AG04450 (cell line): ENCODE measurements around the gene C5orf34. TPM values are rescaled to one million over a fixed set of nuclear protein-coding genes. Genes with fewer than 3 reads are reported as not detected.

Experiments
- CTCF ChIA-PET: fragments of 300-600, 350-600 bp; formaldehyde crosslinking; extraction: SDS; loops from one replicate; lab custom pipeline; 2022; ENCODE audit warnings: antibody characterized with exemption, inconsistent platforms; lab: Charles Lee
- POLR2A ChIA-PET: fragments of 350-600 bp; formaldehyde crosslinking; extraction: SDS; loops from one replicate; lab custom pipeline; 2021; ENCODE audit warnings: antibody characterized with exemption, inconsistent platforms; lab: Yijun Ruan, JAX
- DNase-seq: peaks from one replicate; pipeline ENCODE4 v3.0.0-alpha.2; 2011; ENCODE audit warnings: low read depth, low spot score
- H3K27ac ChIP-seq: one replicate; pipeline ENCODE4 v1.5.1; 2012; ENCODE audit warnings: low read depth, low read length, control low read depth
- H3K27me3 ChIP-seq: one replicate; pipeline ENCODE4 v1.6.0; 2012; ENCODE audit warnings: low read length; ENCODE audit not compliant: control insufficient read depth, insufficient read depth
- H3K4me3 ChIP-seq: 2 replicates; pipeline ENCODE4 v1.5.1; 2011; ENCODE audit warnings: mild to moderate bottlenecking, low read depth, low read length, control low read depth
- H3K9me3 ChIP-seq: 2 replicates; pipeline ENCODE4 v1.5.1; 2012; ENCODE audit warnings: low read length; ENCODE audit not compliant: control insufficient read depth, insufficient read depth
- CTCF ChIP-seq: IDR thresholded peaks from 2 replicates; pipeline ENCODE4 v1.5.1; 2011; ENCODE audit warnings: low read depth, low read length, control low read depth, inconsistent platforms
- polyA minus RNA-seq: library from RNA; depleted of rRNA, polyadenylated mRNA; stranded (reverse); fragments of >200 nt; gene quantifications from 2 replicates; pipeline ENCODE4 v1.2.3, GENCODE V29; 2011; rRNA and poly(A)+ RNA removed
- polyA plus RNA-seq: library from polyadenylated mRNA; depleted of rRNA; stranded (reverse); fragments of >200 nt; gene quantifications from 2 replicates; pipeline ENCODE4 v1.2.3, GENCODE V29; 2011; rRNA removed

The C5orf34 gene
- polyA plus RNA-seq (1.9 and 3.5 TPM in 2 replicates), polyA minus RNA-seq (1.0 and 2.5 TPM in 2 replicates)

DNA sequence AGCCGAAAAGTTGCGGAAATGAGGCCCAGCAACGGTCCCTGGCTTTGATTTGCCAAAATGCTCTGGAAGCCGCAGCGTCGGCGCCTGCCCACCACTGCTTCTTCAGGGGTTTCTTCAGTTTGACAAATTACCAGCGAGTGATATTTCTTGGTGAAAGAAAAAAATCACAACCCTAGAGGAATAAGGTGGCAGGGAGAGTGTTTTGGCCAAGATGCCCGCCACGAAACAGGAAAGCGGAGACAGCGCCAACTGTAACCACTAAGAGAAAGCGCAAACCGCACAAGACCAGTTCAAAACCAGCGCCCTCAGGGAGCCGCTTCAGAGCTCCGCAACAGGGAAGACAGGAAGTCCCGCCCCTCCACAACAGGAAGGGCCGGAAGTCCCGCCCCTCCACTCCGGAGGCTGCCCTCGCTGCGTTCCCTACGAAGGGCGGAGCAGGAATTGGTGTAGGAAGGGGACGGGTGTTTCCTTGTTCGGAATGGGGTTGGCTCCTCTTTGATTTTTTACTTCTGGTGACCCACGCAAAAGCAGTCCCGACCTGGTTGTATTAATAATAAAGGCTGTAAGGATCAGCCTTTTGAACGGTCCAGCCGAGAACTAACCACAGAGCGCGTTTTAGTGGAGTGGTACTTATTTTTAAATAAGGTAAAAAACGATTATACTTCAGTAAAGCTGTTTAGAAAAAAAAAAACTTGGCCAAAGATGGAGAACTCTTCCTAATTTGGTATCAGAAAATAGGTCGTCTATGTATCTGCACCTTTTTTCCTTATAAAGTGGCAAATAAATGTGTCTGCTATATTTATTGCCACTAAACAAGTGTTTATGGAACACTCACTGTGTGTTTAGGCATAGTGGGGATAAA is at the start of gene C5orf34:
TSS of gene C5orf34 (minus strand) at position 333 of the 862 bp plus-strand sequence. CDS start 5,809 bp downstream, outside the sequence.
- no peak for TF ChIP-seq CTCF
- CTCF ChIA-PET: interaction anchor here (0.7 to 1.3 kb wide), 3 partner anchors 31 to 543 kb away, joined by 3 to 11 read pairs (median 3); partner anchors contain the start of gene TMEM267

GRCh38 chr5:43564289-43564850 is 49.4 kb upstream of the C5orf34 start:
- POLR2A ChIA-PET: no interaction called here
- Histone ChIP-seq H3K27ac (no peak overlapping the region), H3K4me3 (no peak overlapping the region), H3K9me3 (no peaks in the 10 kb centered on the region), H3K27me3 (no peaks in the 10 kb centered on the region)
- CTCF ChIA-PET: interaction anchor here (0.7 kb wide), 1 partner anchor 9 kb away, joined by 3 read pairs; no protein-coding TSS in a partner anchor
- no peak for TF ChIP-seq CTCF
- DNase-seq: no peak

More for the DNA sequence above, at the start of gene C5orf34:
- Histone ChIP-seq H3K4me3 (peak within 1 kb of the TSS; percentile 79), H3K27me3 (no peaks in the 10 kb centered on the region), H3K9me3 (no peaks in the 10 kb centered on the region), H3K27ac (peak within 1 kb of the TSS; percentile 96)
- POLR2A ChIA-PET: interaction anchor here (0.7 to 1.6 kb wide), 5 partner anchors 9 to 445 kb away, joined by 3 to 27 read pairs (median 4); partner anchors contain the start of genes HMGCS1, NNT and TMEM267
- DNase-seq: peak; percentile 89

- ChIA-PET CTCF (no interaction called here), POLR2A (interaction anchor here (0.6 kb wide), 1 partner anchor 334 kb away, joined by 5 read pairs; no protein-coding TSS in a partner anchor)
- no peak for DNase-seq
- H3K27ac ChIP-seq: no peak overlapping the region
- no peak for TF ChIP-seq CTCF
- H3K4me3 ChIP-seq: no peak overlapping the region
- no peaks in the 10 kb centered on the region for H3K9me3 ChIP-seq
- H3K27me3 ChIP-seq: no peaks in the 10 kb centered on the region
These were observed 48.4 kb upstream of the C5orf34 start for GRCh38 chr5:43563321-43563720.

DNA sequence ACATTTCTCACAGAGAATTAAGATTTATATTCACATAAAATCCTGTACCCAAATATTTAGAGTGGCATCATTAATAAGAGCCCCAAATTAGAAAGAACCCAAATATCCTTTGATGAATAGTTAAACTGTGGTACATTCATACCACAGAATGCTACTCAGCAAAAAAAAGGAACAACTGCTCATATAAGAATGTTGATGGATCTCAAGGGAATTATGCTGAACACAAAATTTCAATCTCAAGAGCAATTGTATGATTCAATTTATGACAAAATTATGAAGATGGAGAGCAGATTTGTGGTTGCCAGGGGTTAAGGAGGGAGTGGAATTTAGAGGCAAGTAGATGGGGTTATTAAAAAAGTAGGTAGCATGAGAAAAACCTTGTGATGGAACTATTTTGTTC is 46.4 kb upstream of the C5orf34 start:
- CTCF ChIA-PET: interaction anchor here (1.0 to 1.2 kb wide), 2 partner anchors 14 to 70 kb away, joined by 3 read pairs; no protein-coding TSS in a partner anchor
- no peaks in the 10 kb centered on the region for H3K27me3 ChIP-seq
- no peak overlapping the region for H3K27ac ChIP-seq
- no peaks in the 10 kb centered on the region; the same call in 1 of the 2 replicates for H3K9me3 ChIP-seq
- no peak overlapping the region for H3K4me3 ChIP-seq
- TF ChIP-seq CTCF: no peak
- DNase-seq: no peak
- POLR2A ChIA-PET: no interaction called here
